ENCODE measurements around the gene SIX3.

- TF ChIP-seq CTCF (IDR thresholded peaks at IDR 0.05; ENCODE audit: insufficient read depth, low read length) (no peak), POLR2AphosphoS5 (IDR thresholded peaks at IDR 0.05; ENCODE audit: low read depth) (no peak), SPI1 (IDR thresholded peaks at IDR 0.05; ENCODE audit: borderline replicate concordance, low read depth) (no peak), REST (IDR thresholded peaks at IDR 0.05; ENCODE audit: insufficient replicate concordance, low read depth) (no peak), GABPA (IDR thresholded peaks at IDR 0.05; ENCODE audit: low read depth) (no peak)
Measured at GRCh38 chr2:44954889-44955592, 13.5 kb downstream of the SIX3 start.

Data from HL-60 (cell line).